Right lobe of liver (tissue), 4 donors: ENCODE data around the gene PAK1.

ENCODE experiments used
- POLR2A ChIP-seq: fragments of 450-650 bp; IDR thresholded peaks from one replicate; pipeline ENCODE4 v1.6.1; 2017; ENCODE audit warnings: antibody characterized with exemption, mild to moderate bottlenecking
- TF ChIP-seq, protein P1 (sequence below), 4 donors: fragments of 200-600 bp in 3 of 4; fragments of 450-650 bp in 1 of 4; IDR thresholded peaks; one replicate each; pipeline versions ENCODE4 v1.5.1 to v1.8.0; 2016 to 2022; ENCODE audit warnings: antibody characterized with exemption in 4 of 4, mild to moderate bottlenecking in 2 of 4
- donor health status: DM: no; HTN: no; CAD: no.
- donor health status: DM: no; HTN: no; CAD: no.
- donor health status: DM: no; HTN: yes; CAD: no.

GRCh38 chr11:77375107-77375506 is 98.8 kb downstream of the PAK1 start:
- TF ChIP-seq, protein P1, sequence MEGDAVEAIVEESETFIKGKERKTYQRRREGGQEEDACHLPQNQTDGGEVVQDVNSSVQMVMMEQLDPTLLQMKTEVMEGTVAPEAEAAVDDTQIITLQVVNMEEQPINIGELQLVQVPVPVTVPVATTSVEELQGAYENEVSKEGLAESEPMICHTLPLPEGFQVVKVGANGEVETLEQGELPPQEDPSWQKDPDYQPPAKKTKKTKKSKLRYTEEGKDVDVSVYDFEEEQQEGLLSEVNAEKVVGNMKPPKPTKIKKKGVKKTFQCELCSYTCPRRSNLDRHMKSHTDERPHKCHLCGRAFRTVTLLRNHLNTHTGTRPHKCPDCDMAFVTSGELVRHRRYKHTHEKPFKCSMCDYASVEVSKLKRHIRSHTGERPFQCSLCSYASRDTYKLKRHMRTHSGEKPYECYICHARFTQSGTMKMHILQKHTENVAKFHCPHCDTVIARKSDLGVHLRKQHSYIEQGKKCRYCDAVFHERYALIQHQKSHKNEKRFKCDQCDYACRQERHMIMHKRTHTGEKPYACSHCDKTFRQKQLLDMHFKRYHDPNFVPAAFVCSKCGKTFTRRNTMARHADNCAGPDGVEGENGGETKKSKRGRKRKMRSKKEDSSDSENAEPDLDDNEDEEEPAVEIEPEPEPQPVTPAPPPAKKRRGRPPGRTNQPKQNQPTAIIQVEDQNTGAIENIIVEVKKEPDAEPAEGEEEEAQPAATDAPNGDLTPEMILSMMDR (IDR thresholded peaks at IDR 0.05) = no peak
- TF ChIP-seq POLR2A = no peak
